PC-3 (cell line): Measurements from ENCODE around the gene GPR176.

Source experiments
- EZH2 ChIP-seq: fragments of 300-600 bp; sonication (generic); IDR thresholded peaks from one replicate; pipeline ENCODE4 v1.6.1; 2017; ENCODE audit warnings: antibody characterized with exemption, mild to moderate bottlenecking, low read length; ENCODE audit not compliant: unreplicated experiment
- TF ChIP-seq, protein P1 (sequence below): fragments of 300-600 bp; sonication (generic); conservative IDR thresholded peaks from 2 replicates; pipeline ENCODE4 v1.5.1; 2017; ENCODE audit warnings: antibody characterized with exemption, low read depth, mild to moderate bottlenecking, low read length

GRCh38 chr15:39896101-39896500 lies 24.0 kb downstream of the GPR176 start:
- TF ChIP-seq, protein P1, sequence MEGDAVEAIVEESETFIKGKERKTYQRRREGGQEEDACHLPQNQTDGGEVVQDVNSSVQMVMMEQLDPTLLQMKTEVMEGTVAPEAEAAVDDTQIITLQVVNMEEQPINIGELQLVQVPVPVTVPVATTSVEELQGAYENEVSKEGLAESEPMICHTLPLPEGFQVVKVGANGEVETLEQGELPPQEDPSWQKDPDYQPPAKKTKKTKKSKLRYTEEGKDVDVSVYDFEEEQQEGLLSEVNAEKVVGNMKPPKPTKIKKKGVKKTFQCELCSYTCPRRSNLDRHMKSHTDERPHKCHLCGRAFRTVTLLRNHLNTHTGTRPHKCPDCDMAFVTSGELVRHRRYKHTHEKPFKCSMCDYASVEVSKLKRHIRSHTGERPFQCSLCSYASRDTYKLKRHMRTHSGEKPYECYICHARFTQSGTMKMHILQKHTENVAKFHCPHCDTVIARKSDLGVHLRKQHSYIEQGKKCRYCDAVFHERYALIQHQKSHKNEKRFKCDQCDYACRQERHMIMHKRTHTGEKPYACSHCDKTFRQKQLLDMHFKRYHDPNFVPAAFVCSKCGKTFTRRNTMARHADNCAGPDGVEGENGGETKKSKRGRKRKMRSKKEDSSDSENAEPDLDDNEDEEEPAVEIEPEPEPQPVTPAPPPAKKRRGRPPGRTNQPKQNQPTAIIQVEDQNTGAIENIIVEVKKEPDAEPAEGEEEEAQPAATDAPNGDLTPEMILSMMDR = no peak
- TF ChIP-seq EZH2 = no peak
